Body of pancreas (tissue), 4 donors: ENCODE data around the gene CELF5.
A peak's percentile ranks its signal among the peaks of the same experiment; 100 is the strongest.

Experiments
- CTCF ChIP-seq, 7 experiments: fragments of 450-650 bp in 4 of 7; fragments of 200-600 bp in 3 of 7; sonication (generic) in 3 of 7; IDR thresholded peaks; one replicate each; pipeline ENCODE4 v1.5.1; 2016 to 2019; ENCODE audit warnings: antibody characterized with exemption in 7 of 7
- POLR2A ChIP-seq, 3 donors: fragments of 450-650 bp; IDR thresholded peaks; one replicate each; pipeline ENCODE4 v1.6.1; 2016; ENCODE audit warnings: antibody characterized with exemption in 3 of 3, mild to moderate bottlenecking in 2 of 3

DNA sequence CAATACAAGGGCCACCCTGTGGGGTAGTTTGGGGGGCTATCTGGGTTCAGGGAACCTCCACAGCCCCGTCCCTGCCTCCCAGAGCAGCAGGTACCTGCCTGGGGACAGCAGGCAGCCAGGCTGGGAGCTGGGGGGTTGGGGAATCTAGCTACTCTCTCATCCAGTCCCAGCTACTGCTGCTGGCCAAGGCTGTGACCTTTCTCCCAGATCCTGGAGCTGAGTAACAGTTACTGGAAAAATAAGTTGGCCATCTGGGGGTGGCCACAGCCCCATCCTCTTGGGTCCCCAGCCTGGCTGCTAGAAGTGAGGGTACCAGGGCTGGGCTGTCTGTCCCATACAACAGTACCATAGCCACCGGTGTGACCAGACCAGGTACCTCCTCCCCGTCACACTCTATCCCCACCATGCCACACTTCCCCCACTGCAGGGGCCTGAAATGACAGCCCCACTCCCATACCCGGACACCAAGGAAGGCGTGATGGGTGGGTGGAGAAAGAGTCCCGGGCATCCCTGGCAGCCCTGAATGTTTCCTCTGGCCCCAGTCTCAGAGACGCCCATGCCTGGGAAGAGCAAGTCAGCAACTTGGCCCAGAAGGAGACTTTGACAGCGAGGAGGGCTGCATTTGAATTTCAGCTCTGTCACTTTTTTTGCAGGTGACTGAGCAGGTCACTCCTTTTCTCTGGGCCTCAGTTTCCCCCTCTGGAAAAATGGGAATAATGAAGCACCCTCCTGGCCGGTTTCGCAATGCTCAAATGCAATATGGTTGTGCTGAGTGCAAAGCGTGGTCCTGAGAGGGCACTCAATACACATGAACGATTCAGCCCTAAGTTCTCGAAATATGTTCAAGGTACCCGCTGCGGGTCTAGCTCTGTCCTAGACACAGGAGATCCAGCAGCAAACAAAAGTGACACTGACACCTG, 111.2 kb downstream of the CELF5 start:
- TF ChIP-seq CTCF (IDR thresholded peaks at IDR 0.05), result no peak
- TF ChIP-seq POLR2A (IDR thresholded peaks at IDR 0.05), result peak in 1 of 3 donors; percentile 32
